Measurements from ENCODE around the gene PRMT7. TPM values are rescaled to one million over a fixed set of nuclear protein-coding genes. Genes with fewer than 3 reads are reported as not detected.
A peak's percentile ranks its signal among the peaks of the same experiment; 100 is the strongest.

Gene PRMT7
- total RNA-seq, 4 donors from 2014 or later, result 20.6 to 115 (median 38.5) TPM

DNA sequence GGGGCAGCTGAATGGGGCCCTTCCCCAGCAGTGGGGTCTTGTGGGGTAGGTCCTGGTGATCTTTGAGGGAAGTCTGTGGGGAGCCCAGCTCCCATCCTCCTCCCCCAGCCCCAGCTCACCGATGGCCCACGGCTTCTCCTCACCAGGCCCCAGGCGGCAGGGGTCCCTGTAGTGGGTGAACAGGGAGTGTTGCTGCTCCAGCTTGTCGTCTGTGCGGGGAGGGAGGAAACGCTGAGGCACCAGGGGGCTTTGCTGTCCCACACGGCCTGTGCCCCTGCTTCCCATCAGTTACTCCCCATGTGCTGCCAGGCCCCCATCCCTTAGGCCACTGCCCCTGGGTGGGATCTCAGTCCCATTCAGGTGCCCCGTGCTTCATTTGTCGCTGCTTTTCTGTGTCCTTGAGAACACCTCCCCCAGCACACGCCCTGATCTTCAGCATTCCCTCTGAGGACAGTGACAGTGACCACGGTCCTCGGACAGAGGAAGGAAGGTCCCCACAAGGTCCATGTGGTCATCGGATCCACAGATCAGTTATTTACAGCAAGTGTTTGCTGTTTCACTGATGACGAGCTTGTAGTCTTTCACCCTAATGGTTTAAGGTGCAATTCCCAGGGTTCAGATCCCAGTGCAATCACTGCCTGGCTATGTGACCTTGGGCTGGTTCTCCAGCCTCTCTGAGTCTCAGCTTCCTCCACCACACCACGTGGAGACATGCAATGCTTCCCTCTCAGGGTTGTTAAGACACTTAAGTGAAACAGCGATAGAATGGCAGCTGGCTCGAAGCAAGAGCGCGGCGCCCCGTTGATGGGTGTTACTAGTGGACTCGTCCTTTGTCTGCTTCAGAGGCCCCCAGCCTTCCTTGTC lies 53.1 kb downstream of the PRMT7 start:
- no peak overlapping the region for H3K4me3 ChIP-seq
- no peak overlapping the region for H3K27ac ChIP-seq
- intact Hi-C loops (cut with DNase I; ENCODE audit: low total_unique reads) (no loop called here), in situ Hi-C loops (cut with MboI; ENCODE audit: low pct_ligation_motif_present in 1 of 4, low pct_unique_long_range_greater_than_20kb in 1 of 4, low sequenced_read_pairs in 3 of 4) (no loop called here)
- H3K27me3 ChIP-seq, result peaks cover 6% of the 10 kb centered on the region
- no peak for DNase-seq
- H3K36me3 ChIP-seq, result no peaks in the 10 kb centered on the region
- H3K4me1 ChIP-seq, result no peaks in the 10 kb centered on the region
- 84% methylated on average over 22 of the region's 22 CpGs; no CpG with 5 or more reads in 1 of the 2 donors for WGBS, 2 donors (ENCODE audit: low coverage in 1 of 2)
- H3K9me3 ChIP-seq, result no peaks in the 10 kb centered on the region
- TF ChIP-seq POLR2A (IDR thresholded peaks at IDR 0.05), result no peak
- no peak for TF ChIP-seq POLR2AphosphoS5 (IDR thresholded peaks at IDR 0.05)
- no peak for TF ChIP-seq CTCF (IDR thresholded peaks at IDR 0.05)
- TF ChIP-seq EP300 (IDR thresholded peaks at IDR 0.05; ENCODE audit: low read depth), result no peak

DNA sequence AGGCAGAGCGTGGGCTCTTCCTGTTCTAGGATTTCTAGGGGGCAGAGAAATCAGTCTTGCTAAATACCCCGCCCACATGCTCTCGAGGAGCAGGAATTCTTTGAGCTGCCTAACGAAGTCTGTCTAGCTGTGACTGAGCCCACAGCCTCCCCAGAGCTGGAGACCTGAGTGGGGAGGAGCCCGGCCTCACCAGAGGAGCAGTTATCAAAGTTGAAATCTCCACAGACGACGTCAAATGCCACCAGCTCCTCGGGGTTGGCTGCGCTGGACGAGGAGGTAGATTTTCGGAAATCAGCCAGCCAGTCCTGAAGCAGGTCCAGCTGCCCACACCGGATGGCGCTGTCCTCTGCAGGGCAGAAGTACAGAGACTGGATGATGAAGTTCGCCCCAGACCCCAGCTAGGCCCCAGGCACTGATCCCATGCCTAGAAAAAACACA lies 53.8 kb downstream of the PRMT7 start:
- WGBS, 2 donors (ENCODE audit: low coverage in 1 of 2), result 73% methylated on average over 14 of the region's 14 CpGs; no CpG with 5 or more reads in 1 of the 2 donors
- Histone ChIP-seq H3K27ac (no peak overlapping the region), H3K27me3 (peaks cover 6% of the 10 kb centered on the region), H3K4me3 (no peak overlapping the region), H3K9me3 (no peaks in the 10 kb centered on the region), H3K36me3 (no peaks in the 10 kb centered on the region), H3K4me1 (no peaks in the 10 kb centered on the region)
- TF ChIP-seq EP300 (IDR thresholded peaks at IDR 0.05; ENCODE audit: low read depth) (no peak), POLR2AphosphoS5 (IDR thresholded peaks at IDR 0.05) (no peak), POLR2A (IDR thresholded peaks at IDR 0.05) (no peak), CTCF (IDR thresholded peaks at IDR 0.05) (no peak)
- in situ Hi-C loops (cut with MboI; ENCODE audit: low pct_ligation_motif_present in 1 of 4, low pct_unique_long_range_greater_than_20kb in 1 of 4, low sequenced_read_pairs in 3 of 4), result no loop called here
- DNase-seq, result no peak
- intact Hi-C loops (cut with DNase I; ENCODE audit: low total_unique reads), result no loop called here

- Histone ChIP-seq H3K36me3 (no peaks in the 10 kb centered on the region), H3K4me3 (no peak overlapping the region), H3K27me3 (peaks cover 6% of the 10 kb centered on the region), H3K4me1 (no peaks in the 10 kb centered on the region), H3K9me3 (no peaks in the 10 kb centered on the region), H3K27ac (no peak overlapping the region)
- TF ChIP-seq EP300 (IDR thresholded peaks at IDR 0.05; ENCODE audit: low read depth) (no peak), POLR2A (IDR thresholded peaks at IDR 0.05) (no peak), CTCF (IDR thresholded peaks at IDR 0.05) (no peak), POLR2AphosphoS5 (IDR thresholded peaks at IDR 0.05) (no peak)
- DNase-seq, result peak; percentile 56
- 40 to 53% methylated on average over 1 to 16 of the region's 18 CpGs for WGBS, 2 donors (ENCODE audit: low coverage in 1 of 2)
- in situ Hi-C loops (cut with MboI; ENCODE audit: low pct_ligation_motif_present in 1 of 4, low pct_unique_long_range_greater_than_20kb in 1 of 4, low sequenced_read_pairs in 3 of 4), result no loop called here
- intact Hi-C loops (cut with DNase I; ENCODE audit: low total_unique reads), result no loop called here
These were observed 54.5 kb downstream of the PRMT7 start for GRCh38 chr16:68365167-68365817.

- intact Hi-C loops (cut with DNase I; ENCODE audit: low total_unique reads), result no loop called here
These were observed 55.2 kb downstream of the PRMT7 start for GRCh38 chr16:68366062-68366461.

More at GRCh38 chr16:68366062-68366461, 55.2 kb downstream of the PRMT7 start:
- WGBS, 2 donors (ENCODE audit: low coverage in 1 of 2), result 81% methylated on average over 7 of the region's 8 CpGs; no CpG with 5 or more reads in 1 of the 2 donors
- Histone ChIP-seq H3K27me3 (peaks cover 6% of the 10 kb centered on the region), H3K9me3 (no peaks in the 10 kb centered on the region), H3K4me3 (no peak overlapping the region), H3K4me1 (no peaks in the 10 kb centered on the region), H3K27ac (no peak overlapping the region), H3K36me3 (no peaks in the 10 kb centered on the region)
- in situ Hi-C loops (cut with MboI; ENCODE audit: low pct_ligation_motif_present in 1 of 4, low pct_unique_long_range_greater_than_20kb in 1 of 4, low sequenced_read_pairs in 3 of 4), result no loop called here
- no peak for DNase-seq
- TF ChIP-seq POLR2AphosphoS5 (IDR thresholded peaks at IDR 0.05) (no peak), EP300 (IDR thresholded peaks at IDR 0.05; ENCODE audit: low read depth) (no peak), POLR2A (IDR thresholded peaks at IDR 0.05) (no peak), CTCF (IDR thresholded peaks at IDR 0.05) (no peak)
